WERI-Rb-1 (cell line): Measurements from ENCODE around the gene ALG5.

Experiments used
- DNase-seq: peaks from one replicate; pipeline ENCODE4 v3.0.0-alpha.2; 2020
- H3K27ac ChIP-seq: fragments of 250-450 bp; sonication (Bioruptor Pico); 2 replicates; pipeline ENCODE4 v1.5.1; 2020; ENCODE audit warnings: mild to moderate bottlenecking, moderate library complexity
- H3K27me3 ChIP-seq: fragments of 250-450 bp; sonication (Bioruptor Pico); 2 replicates; pipeline ENCODE4 v1.5.1; 2021; ENCODE audit warnings: mild to moderate bottlenecking, low read depth, moderate library complexity; ENCODE audit not compliant: insufficient read depth, severe bottlenecking
- H3K36me3 ChIP-seq: fragments of 250-450 bp; sonication (Bioruptor Pico); 2 replicates; pipeline ENCODE4 v1.5.1; 2020; ENCODE audit warnings: mild to moderate bottlenecking, moderate library complexity
- H3K4me3 ChIP-seq: 2 replicates; pipeline ENCODE4 v1.5.1; 2011; ENCODE audit warnings: low read depth, mild to moderate bottlenecking, control low read depth, low read length
- H3K9me3 ChIP-seq: fragments of 250-450 bp; sonication (Bioruptor Pico); 2 replicates; pipeline ENCODE4 v1.5.1; 2021; ENCODE audit warnings: mild to moderate bottlenecking, moderate library complexity; ENCODE audit not compliant: severe bottlenecking
- TF ChIP-seq, protein P1 (sequence below): IDR thresholded peaks from 2 replicates; pipeline ENCODE4 v1.5.1; 2011; ENCODE audit warnings: low read depth, mild to moderate bottlenecking, control low read depth, inconsistent platforms, low read length

Gene ALG5

GRCh38 chr13:37011788-37012187 is 12.6 kb upstream of the ALG5 start:
- H3K36me3 ChIP-seq = peaks cover 37% of the 10 kb centered on the region
- H3K9me3 ChIP-seq = no peaks in the 10 kb centered on the region
- no peaks in the 10 kb centered on the region for H3K27me3 ChIP-seq
- H3K4me3 ChIP-seq = no peak overlapping the region
- no peak overlapping the region for H3K27ac ChIP-seq
- TF ChIP-seq, protein P1, sequence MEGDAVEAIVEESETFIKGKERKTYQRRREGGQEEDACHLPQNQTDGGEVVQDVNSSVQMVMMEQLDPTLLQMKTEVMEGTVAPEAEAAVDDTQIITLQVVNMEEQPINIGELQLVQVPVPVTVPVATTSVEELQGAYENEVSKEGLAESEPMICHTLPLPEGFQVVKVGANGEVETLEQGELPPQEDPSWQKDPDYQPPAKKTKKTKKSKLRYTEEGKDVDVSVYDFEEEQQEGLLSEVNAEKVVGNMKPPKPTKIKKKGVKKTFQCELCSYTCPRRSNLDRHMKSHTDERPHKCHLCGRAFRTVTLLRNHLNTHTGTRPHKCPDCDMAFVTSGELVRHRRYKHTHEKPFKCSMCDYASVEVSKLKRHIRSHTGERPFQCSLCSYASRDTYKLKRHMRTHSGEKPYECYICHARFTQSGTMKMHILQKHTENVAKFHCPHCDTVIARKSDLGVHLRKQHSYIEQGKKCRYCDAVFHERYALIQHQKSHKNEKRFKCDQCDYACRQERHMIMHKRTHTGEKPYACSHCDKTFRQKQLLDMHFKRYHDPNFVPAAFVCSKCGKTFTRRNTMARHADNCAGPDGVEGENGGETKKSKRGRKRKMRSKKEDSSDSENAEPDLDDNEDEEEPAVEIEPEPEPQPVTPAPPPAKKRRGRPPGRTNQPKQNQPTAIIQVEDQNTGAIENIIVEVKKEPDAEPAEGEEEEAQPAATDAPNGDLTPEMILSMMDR = no peak
- DNase-seq = no peak

GRCh38 chr13:37011002-37011401 is 11.9 kb upstream of the ALG5 start:
- H3K36me3 ChIP-seq = peaks cover 41% of the 10 kb centered on the region
- H3K27ac ChIP-seq = no peak overlapping the region
- DNase-seq = no peak
- TF ChIP-seq, protein P1 = no peak
- no peaks in the 10 kb centered on the region for H3K9me3 ChIP-seq
- no peak overlapping the region for H3K4me3 ChIP-seq
- H3K27me3 ChIP-seq = no peaks in the 10 kb centered on the region

DNA sequence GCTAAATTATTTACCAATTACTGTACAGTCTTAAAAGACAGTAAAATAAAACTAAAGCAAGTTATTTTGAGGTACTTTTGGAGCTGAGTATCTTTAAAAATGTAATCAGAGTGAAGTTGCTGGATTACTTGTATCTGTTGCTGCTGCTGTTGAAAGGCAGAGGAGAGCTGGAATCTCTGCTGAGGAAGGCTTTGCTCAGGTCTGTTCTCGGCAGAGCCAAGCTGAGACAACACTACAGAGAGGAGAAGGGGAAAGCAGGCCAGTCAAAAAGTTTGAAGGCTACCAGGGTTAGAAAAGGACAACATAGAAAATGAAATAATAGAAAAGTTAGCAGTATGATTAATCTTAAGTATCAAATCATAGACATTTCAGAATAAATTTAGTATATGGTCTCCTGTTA is 11.3 kb upstream of the ALG5 start:
- TF ChIP-seq, protein P1 = no peak
- no peak overlapping the region for H3K27ac ChIP-seq
- no peak overlapping the region for H3K4me3 ChIP-seq
- DNase-seq = no peak
- H3K9me3 ChIP-seq = no peaks in the 10 kb centered on the region
- H3K36me3 ChIP-seq = peaks cover 41% of the 10 kb centered on the region
- H3K27me3 ChIP-seq = no peaks in the 10 kb centered on the region

DNA sequence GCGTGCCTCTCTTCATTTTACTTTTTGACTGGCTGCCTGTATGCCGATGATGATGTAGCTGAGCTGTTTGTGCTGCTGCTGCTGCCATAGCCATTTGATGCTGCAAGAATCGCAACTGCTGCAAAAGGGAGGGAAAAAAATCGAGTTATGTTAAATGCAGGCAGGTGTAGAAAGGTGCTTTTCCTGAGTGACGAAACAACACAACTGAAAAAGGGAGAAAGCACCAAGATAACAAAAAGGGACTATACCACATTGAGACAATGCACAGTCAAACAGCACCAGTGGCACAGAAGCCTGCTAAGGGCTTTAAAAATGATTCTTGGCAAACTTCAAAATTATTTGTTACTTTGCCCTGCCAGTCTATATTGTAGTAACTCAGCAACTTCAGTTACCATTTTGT is 10.6 kb upstream of the ALG5 start:
- no peak overlapping the region for H3K4me3 ChIP-seq
- DNase-seq = no peak
- H3K36me3 ChIP-seq = peaks cover 41% of the 10 kb centered on the region
- no peaks in the 10 kb centered on the region for H3K27me3 ChIP-seq
- TF ChIP-seq, protein P1 = no peak
- no peak overlapping the region for H3K27ac ChIP-seq
- no peaks in the 10 kb centered on the region for H3K9me3 ChIP-seq

- H3K4me3 ChIP-seq = peak overlapping the region; percentile 64
- H3K9me3 ChIP-seq = no peaks in the 10 kb centered on the region
- TF ChIP-seq, protein P1 = no peak
- no peak for DNase-seq
- H3K27ac ChIP-seq = peak overlapping the region; percentile 99
- H3K27me3 ChIP-seq = no peaks in the 10 kb centered on the region
- H3K36me3 ChIP-seq = peaks cover 15% of the 10 kb centered on the region
These were observed 2.7 kb upstream of the ALG5 start for GRCh38 chr13:37001921-37002250.

GRCh38 chr13:36998624-36999041 is 507 bp downstream of the ALG5 start:
- H3K27ac ChIP-seq = peak overlapping the region; percentile 99
- H3K36me3 ChIP-seq = peaks cover 13% of the 10 kb centered on the region
- no peaks in the 10 kb centered on the region for H3K27me3 ChIP-seq
- DNase-seq = peak; percentile 11
- TF ChIP-seq, protein P1 = no peak
- H3K4me3 ChIP-seq = peak overlapping the region; percentile 73
- no peaks in the 10 kb centered on the region for H3K9me3 ChIP-seq
